ENCODE measurements around the gene NKIRAS2.

DNA sequence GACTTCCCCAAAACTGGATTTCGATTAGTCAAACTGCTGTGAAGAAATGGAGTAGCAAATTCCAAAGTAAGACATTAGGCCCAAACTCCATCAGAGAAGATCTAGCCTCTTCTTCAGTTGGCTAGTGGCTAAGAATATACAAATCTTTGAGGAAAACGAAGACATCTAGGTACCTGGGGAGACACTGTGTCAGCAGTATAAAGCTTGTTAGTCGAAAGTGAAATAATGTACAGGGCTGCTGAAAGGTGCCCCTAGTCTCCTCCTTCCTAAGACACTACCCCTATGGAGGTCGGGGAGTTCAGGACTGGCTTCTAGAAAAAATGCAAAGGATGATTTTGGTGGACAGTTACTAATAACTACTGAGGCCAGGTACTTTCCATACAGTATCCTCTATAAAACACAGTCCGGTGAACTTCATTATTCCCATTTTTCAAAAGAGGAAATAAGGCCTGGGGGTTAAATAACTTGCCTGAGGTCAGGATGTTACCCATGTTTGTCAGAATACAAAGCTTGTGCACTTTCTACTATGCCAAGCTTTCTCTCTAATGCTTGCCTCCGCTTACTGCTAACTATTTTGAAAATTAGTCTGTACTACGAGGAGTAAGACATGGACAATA lies 17.6 kb upstream of the NKIRAS2 start:
- TF ChIP-seq ZNF521 (tag by site-specific recombination; IDR thresholded peaks at IDR 0.05), result no peak
- TF ChIP-seq, protein P1, sequence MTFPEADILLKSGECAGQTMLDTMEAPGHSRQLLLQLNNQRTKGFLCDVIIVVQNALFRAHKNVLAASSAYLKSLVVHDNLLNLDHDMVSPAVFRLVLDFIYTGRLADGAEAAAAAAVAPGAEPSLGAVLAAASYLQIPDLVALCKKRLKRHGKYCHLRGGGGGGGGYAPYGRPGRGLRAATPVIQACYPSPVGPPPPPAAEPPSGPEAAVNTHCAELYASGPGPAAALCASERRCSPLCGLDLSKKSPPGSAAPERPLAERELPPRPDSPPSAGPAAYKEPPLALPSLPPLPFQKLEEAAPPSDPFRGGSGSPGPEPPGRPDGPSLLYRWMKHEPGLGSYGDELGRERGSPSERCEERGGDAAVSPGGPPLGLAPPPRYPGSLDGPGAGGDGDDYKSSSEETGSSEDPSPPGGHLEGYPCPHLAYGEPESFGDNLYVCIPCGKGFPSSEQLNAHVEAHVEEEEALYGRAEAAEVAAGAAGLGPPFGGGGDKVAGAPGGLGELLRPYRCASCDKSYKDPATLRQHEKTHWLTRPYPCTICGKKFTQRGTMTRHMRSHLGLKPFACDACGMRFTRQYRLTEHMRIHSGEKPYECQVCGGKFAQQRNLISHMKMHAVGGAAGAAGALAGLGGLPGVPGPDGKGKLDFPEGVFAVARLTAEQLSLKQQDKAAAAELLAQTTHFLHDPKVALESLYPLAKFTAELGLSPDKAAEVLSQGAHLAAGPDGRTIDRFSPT (tag by site-specific recombination; IDR thresholded peaks at IDR 0.05), result no peak
- TF ChIP-seq, protein P2, sequence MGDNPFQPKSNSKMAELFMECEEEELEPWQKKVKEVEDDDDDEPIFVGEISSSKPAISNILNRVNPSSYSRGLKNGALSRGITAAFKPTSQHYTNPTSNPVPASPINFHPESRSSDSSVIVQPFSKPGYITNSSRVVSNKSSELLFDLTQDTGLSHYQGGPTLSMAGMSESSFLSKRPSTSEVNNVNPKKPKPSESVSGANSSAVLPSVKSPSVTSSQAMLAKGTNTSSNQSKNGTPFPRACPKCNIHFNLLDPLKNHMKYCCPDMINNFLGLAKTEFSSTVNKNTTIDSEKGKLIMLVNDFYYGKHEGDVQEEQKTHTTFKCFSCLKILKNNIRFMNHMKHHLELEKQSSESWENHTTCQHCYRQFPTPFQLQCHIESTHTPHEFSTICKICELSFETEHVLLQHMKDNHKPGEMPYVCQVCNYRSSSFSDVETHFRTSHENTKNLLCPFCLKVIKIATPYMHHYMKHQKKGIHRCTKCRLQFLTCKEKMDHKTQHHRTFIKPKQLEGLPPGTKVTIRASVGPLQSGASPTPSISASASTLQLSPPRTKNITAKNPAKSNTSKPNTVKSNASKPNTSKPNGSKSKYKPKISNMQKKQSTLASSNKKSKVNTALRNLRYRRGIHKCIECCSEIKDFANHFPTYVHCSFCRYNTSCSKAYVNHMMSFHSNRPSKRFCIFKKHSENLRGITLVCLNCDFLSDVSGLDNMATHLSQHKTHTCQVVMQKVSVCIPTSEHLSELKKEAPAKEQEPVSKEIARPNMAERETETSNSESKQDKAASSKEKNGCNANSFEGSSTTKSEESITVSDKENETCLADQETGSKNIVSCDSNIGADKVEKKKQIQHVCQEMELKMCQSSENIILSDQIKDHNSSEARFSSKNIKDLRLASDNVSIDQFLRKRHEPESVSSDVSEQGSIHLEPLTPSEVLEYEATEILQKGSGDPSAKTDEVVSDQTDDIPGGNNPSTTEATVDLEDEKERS (tag by site-specific recombination; IDR thresholded peaks at IDR 0.05), result no peak
- TF ChIP-seq, protein P3, sequence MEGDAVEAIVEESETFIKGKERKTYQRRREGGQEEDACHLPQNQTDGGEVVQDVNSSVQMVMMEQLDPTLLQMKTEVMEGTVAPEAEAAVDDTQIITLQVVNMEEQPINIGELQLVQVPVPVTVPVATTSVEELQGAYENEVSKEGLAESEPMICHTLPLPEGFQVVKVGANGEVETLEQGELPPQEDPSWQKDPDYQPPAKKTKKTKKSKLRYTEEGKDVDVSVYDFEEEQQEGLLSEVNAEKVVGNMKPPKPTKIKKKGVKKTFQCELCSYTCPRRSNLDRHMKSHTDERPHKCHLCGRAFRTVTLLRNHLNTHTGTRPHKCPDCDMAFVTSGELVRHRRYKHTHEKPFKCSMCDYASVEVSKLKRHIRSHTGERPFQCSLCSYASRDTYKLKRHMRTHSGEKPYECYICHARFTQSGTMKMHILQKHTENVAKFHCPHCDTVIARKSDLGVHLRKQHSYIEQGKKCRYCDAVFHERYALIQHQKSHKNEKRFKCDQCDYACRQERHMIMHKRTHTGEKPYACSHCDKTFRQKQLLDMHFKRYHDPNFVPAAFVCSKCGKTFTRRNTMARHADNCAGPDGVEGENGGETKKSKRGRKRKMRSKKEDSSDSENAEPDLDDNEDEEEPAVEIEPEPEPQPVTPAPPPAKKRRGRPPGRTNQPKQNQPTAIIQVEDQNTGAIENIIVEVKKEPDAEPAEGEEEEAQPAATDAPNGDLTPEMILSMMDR (tag by site-specific recombination; IDR thresholded peaks at IDR 0.05), result no peak

Data from HEK293 (cell line).